ENCODE data around the gene MREG.

DNA sequence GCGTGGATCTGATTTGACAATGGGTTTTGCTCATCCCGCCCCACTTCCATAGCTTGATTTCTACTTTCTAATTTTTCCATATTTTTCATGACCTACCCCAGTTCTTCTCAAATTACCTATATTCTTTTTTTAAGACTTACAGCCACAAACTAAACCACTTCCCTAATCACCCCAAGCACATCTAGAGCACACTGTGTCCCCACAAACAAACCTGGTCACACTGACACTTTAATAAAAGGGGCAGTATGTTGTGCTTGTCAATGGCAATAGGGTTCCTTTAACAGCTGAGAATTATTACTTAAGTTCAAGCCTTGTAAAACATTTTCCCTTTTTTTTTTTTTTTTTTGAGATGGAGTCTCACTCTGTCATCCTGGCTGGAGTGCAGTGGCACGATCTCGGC is 47.1 kb downstream of the MREG start:
- TF ChIP-seq, protein P1, sequence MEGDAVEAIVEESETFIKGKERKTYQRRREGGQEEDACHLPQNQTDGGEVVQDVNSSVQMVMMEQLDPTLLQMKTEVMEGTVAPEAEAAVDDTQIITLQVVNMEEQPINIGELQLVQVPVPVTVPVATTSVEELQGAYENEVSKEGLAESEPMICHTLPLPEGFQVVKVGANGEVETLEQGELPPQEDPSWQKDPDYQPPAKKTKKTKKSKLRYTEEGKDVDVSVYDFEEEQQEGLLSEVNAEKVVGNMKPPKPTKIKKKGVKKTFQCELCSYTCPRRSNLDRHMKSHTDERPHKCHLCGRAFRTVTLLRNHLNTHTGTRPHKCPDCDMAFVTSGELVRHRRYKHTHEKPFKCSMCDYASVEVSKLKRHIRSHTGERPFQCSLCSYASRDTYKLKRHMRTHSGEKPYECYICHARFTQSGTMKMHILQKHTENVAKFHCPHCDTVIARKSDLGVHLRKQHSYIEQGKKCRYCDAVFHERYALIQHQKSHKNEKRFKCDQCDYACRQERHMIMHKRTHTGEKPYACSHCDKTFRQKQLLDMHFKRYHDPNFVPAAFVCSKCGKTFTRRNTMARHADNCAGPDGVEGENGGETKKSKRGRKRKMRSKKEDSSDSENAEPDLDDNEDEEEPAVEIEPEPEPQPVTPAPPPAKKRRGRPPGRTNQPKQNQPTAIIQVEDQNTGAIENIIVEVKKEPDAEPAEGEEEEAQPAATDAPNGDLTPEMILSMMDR (IDR thresholded peaks at IDR 0.05; ENCODE audit: low read length) = no peak
- TF ChIP-seq EZH2 (IDR thresholded peaks at IDR 0.05; ENCODE audit: borderline replicate concordance, low read length) = no peak
